CMK (cell line): Measurements from ENCODE around the gene SRCIN1.

Source experiments
- DNase-seq: peaks from one replicate; pipeline ENCODE4 v3.0.0-alpha.2; 2010; ENCODE audit warnings: low read depth

SRCIN1 gene

GRCh38 chr17:38616361-38616760 is 10.6 kb upstream of the SRCIN1 start:
- no peak for DNase-seq

DNA sequence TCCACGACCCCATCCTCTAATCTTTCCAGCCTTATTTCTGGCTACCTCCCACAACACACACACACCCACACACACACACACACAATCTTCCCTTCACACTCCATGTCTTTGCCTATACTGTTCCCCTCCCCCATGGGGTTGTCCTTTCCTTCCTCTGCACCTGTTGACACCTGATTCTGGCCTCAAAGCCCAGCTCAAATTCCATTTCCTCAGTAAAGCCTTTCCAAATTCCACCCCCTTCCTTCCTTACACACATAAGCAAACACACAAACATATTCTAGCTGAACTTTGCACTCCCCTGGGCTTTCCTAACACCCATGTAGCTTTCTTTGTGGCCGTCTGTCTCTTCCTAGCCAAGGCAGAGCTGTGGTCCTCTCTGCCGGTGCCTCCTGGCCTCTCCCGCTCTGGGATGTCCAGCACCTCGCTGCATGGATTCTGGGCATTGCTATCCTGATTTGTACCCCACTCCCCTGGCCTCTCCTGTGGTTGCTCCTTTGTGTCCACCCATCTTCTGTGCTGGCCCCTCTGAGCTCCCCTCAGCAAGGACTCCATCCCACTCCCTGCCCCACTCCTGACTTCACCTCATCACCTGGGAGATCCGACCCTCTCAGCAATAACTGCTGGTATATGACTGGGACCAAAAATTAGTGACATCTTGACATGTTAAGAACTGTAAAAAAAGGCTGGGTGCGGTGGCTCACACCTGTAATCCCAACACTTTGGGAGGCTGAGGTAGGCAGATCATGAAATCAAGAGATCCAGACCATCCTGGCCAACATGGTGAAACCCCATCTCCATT is 8.4 kb upstream of the SRCIN1 start:
- DNase-seq: no peak

DNA sequence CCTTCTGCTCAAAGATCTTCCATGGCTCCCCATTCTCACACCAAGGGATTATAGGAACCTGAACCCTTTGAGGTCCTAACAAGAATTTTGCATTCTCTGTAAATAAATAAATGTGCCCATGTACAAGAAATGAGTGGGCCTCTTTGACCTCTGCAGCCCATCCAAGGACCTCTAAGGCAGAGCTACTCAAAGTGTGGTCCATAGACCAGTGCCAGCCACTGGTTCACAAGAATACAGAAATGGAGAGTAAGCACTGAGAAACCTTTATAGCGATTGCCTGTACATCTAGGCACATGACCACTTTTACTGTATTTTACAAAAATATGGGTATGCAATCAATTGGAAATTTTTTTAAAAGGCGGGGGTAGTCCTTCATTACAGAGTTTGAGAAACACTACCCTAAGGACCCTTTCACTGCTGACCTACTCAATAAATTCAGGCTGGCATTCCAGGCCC is 7.8 kb upstream of the SRCIN1 start:
- no peak for DNase-seq

GRCh38 chr17:38611872-38612376 is 6.2 kb upstream of the SRCIN1 start:
- DNase-seq: no peak

GRCh38 chr17:38611070-38611786 is 5.5 kb upstream of the SRCIN1 start:
- DNase-seq: no peak

DNA sequence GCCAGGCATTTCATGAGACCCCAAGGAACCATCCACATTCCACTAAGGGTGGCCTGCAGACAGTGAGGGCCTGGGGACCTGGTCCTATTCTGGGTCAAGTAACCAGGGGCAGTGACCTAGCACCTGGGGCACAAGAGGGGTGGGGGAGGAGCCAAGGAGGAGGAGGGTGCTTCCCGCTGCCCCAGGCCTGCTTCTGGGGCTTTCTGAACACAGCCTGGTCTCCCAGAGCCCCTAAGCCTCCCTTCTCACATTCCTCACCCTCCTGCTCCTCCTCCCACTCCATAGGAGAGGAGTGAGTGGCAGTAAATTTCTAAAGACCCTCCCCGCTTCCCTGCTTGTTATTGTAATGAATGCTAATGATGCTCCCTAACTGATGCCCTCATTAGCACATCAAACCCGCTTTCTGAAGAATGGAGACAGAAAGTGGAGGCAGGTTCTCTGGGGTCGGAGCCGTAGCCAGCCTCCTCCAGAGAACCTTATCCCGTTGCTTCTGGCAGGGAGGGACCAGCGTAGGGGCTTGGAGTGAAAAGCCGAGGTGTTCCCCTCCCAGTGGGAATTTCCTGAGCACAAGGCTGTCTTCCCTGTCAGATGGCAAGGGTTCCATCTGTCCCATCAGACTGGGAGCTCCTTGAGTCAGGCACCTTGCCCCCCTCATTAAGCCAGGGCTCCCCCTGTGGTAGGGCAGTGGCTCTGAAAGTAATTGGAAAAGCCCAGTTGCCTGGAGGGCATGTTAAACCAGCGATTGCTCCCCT is 3.7 kb upstream of the SRCIN1 start:
- no peak for DNase-seq

DNA sequence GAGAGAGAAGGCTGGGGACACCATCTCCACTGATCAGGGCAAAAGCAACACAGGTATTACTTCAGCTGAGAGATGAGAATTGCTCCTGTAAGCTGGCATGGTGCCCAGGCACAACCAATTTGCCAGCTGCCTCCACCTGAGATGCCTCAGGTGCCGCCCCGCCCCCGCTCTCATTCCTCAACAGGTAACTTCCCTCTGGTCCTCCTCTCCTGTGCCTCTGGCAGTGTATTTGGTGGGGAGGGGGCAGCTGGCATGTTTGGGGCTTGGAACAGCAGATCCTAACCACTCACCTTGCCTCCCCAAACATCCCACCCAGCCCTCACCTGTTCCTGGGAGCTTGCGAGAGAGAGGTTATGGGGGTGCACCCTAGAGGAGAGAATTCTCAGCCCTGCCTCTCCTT is 2.9 kb upstream of the SRCIN1 start:
- DNase-seq: no peak

GRCh38 chr17:38606646-38607611 is 1.2 kb upstream of the SRCIN1 start:
- DNase-seq: no peak

DNA sequence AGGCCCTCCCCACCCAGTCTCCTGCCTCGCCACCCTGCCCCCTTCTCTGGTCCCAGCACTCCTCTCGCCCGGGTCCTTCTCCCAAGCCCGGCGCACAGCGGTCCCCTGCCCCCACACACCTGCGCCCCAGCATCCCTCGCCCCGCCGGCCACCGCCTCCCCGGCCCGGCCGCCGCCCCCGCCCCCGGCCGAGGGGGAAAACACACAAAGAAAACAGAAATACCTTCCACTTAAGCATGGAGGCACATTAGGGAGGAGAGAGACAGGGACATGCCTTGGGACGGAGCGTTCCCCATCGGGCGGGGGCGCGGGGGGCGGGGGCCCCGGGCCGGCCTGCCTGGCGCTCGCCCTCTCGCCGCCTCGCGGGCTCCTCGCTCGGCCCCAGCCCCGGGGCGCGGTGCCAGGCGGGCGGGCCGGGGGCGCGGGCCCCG is 326 bp downstream of the SRCIN1 start:
- DNase-seq: no peak

GRCh38 chr17:38604479-38605403 is 1.0 kb downstream of the SRCIN1 start:
- no peak for DNase-seq

- DNase-seq: no peak
Observed at GRCh38 chr17:38603786-38604478, 1.8 kb downstream of the SRCIN1 start.

DNA sequence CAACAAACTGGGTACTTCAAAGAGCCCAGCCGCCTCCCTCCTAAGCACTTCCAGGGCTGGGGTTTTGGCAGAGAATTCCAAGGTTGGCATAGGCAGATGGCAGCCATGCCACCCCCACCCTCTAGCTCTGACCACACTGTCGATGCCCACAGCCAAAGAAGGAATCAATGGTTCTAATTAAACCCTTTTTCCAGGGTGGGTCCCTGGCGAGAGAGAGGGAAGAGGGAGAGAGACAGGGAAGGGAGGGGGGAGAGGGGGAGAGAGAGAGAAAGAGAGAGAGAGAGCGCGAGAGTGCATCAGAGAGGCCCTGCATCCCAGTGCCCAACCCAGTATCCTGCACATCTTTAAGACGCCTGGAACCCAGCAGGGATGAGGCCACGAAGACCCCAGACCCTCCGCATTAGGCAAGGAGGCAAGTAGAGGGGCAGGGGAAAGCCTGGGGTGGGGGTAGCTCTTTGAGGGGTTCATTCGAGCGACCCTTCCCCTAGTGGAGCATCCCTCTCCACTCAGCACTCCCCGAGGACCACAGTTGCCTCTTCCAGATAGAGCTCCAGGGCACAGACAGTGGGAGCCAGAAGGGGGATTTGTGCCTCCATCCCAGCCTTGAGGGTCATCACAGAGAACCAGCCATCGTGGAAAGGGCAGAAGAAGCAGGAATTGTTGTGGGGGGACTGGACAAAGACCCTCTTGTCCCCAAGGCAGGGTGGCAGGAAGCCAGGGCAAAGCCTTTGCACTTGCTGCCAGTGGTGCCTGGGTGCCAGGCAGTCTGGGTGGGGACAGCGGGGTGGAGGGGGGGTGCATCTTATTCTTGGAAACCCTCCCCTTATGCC is 2.6 kb downstream of the SRCIN1 start:
- DNase-seq: no peak

DNA sequence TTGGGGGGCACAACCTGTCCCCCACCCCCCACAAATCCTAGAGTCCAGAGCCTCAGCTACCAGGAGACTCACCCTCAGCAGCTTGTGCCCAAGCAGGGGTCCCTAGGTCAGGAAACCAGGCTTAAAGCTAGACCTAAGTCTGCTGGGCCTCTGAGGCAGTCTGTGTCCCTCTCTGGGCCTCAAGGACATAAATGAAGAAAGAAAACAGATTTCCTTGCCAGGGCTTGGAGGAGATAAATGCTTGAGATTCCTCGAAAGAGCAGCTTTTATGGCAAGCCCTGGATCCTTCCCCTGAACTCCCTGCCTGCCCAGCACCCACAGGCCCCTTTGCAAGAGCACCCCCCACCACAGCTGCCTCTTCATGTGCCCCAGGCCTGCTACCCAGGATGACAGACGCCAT is 3.3 kb downstream of the SRCIN1 start:
- DNase-seq: no peak

DNA sequence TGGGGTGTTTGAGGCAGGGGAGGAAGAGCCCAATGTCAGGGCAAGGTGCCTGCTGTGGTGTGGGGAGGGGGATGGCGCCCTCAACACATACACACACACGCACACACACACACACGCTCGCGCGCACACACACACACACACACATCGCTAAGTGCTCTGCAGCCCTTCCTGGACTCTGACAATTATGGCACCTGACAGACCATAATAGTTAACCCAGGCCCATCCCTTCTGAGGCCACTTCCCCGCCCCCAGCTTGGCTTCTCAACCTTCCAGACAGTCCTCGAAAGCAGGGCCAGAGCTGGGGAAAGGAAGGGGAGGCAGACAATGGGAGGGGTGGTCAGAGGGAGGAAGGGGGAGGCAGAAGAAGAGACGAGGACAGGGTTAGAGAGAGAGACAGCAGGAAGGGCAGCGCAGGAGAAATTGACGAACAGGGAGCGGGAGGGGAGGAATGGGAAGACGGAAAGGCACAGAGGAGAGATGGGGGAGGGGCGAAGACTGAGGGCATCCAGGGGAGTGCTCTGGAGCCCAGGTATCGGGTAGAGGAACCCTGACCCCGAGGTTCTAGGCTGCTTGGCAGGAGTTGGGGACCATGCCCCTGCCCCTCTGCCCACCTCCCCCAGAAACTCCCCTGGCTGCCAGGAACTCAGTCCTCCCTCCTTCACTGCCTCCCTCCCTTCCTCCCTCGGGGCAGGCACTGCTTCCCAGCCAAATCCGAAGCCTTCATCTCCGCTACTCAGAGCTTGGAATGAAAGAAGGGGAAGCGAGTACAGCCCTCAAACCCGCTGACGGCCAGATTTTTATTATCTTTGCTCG is 4.0 kb downstream of the SRCIN1 start:
- DNase-seq: no peak

DNA sequence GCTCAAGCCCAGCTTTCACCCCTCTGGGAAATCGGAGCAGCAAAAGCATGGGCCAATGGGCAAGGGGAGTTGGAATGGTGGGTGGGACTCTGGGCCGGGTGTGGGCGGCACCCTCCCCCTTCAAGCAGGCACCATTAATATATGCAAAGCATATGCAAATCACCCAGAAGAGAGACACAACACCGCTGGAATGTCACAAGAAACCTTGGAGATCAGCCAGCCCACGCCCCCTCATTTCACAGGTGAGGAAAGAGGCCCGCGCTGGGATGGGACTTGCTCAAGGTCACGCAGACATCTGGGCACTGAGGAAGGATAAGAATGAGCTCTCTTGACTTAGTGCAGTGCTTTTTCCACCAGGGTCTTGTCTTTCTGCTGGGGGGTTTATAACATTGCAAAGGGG is 4.8 kb downstream of the SRCIN1 start:
- no peak for DNase-seq

- DNase-seq: no peak
Observed at GRCh38 chr17:38600416-38600815, 5.3 kb downstream of the SRCIN1 start.

- no peak for DNase-seq
Observed at GRCh38 chr17:38599398-38599856, 6.3 kb downstream of the SRCIN1 start.

DNA sequence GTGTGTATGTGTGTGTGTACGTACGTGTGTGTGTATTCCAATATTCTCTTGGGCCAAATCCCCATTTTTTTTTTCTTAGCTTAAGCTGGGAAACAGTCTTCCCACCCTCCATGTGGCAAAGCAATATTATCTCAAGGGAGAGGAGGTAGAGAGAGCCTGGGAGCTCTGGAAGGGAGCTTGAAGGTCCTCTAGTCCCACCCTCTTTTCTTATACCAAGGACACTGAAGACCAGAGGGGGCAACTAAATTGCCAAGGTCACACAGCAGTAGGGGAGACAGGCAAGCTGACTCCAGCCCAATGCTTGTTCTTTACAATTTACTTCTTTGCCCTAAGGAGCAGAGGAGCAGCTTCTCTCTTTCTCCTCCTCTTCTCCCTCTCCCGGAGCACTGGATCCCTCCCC is 6.8 kb downstream of the SRCIN1 start:
- no peak for DNase-seq
